H1 (cell line): ENCODE measurements around the gene HEATR1. TPM values are rescaled to one million over a fixed set of nuclear protein-coding genes. Genes with fewer than 3 reads are reported as not detected.

Experiments used
- CTCF ChIA-PET: fragments of 300-600 bp; sonication (Branson Sonifier 250); formaldehyde crosslinking; loops from one replicate; lab custom pipeline; 2021; ENCODE audit not compliant: partially characterized antibody; lab: Charles Lee
- POLR2A ChIA-PET: fragments of 300-600 bp; sonication (Branson Sonifier 250); formaldehyde crosslinking; loops from one replicate; lab custom pipeline; 2021; ENCODE audit warnings: inconsistent platforms; ENCODE audit not compliant: partially characterized antibody; lab: Charles Lee
- DNase-seq, 2 experiments: peaks; one replicate each; pipeline versions ENCODE4 v3.0.0 to v3.0.0-alpha.2; 2010 to 2022; ENCODE audit warnings: low spot score in 2 of 2, low read depth in 1 of 2, mixed read lengths in 1 of 2
- FAIRE-seq: peaks from 2 replicates; lab custom pipeline; 2011; peaks lifted over from hg19 to GRCh38; lab: Jason Lieb, UNC
- H2AFZ ChIP-seq: 2 replicates; pipeline ENCODE4 v1.8.1; 2012; ENCODE audit warnings: low read length, inconsistent platforms
- H2AK5ac ChIP-seq: 2 replicates; pipeline ENCODE4 v1.6.1; 2013; ENCODE audit warnings: low read depth, low read length
- H2BK120ac ChIP-seq: replicated peaks from 2 replicates; pipeline ENCODE3; 2013; ENCODE audit warnings: low read depth, low read length, inconsistent platforms
- H2BK12ac ChIP-seq: 2 replicates; pipeline ENCODE4 v1.6.1; 2013; ENCODE audit warnings: low read depth, low read length
- H2BK15ac ChIP-seq: 2 replicates; pipeline ENCODE4 v1.6.1; 2013; ENCODE audit warnings: low read length
- H2BK20ac ChIP-seq: 2 replicates; pipeline ENCODE4 v1.6.1; 2013; ENCODE audit warnings: low read length
- H2BK5ac ChIP-seq: 2 replicates; pipeline ENCODE4 v1.6.1; 2013; ENCODE audit warnings: low read depth, low read length
- H3K14ac ChIP-seq: 2 replicates; pipeline ENCODE4 v1.6.1; 2013; ENCODE audit warnings: inconsistent platforms; ENCODE audit not compliant: insufficient read length
- H3K18ac ChIP-seq: 2 replicates; pipeline ENCODE4 v1.6.1; 2013; ENCODE audit warnings: low read length; ENCODE audit errors: extremely low read depth
- H3K23ac ChIP-seq: 2 replicates; pipeline ENCODE4 v1.6.1; 2013; ENCODE audit warnings: inconsistent platforms; ENCODE audit not compliant: insufficient read length
- H3K23me2 ChIP-seq: 2 replicates; pipeline ENCODE4 v1.6.1; 2013; ENCODE audit warnings: low read depth, low read length
- H3K27ac ChIP-seq: 2 replicates; pipeline ENCODE4 v1.6.1; 2011; ENCODE audit warnings: low read depth, low read length, inconsistent platforms
- H3K27me3 ChIP-seq, 4 experiments: replicated peaks in 1 of 4; 1 replicate in 1 of 4; 2 replicates in 3 of 4; pipeline versions ENCODE4 v1.6.1 to v1.8.1; 2011 to 2013; ENCODE audit warnings: low read length in 3 of 4, mild to moderate bottlenecking in 3 of 4, inconsistent platforms in 2 of 4, mixed read lengths in 2 of 4, moderate library complexity in 1 of 4; ENCODE audit not compliant: control insufficient read depth in 3 of 4, insufficient read depth in 3 of 4; ENCODE audit errors: extremely low read depth in 1 of 4
- H3K36me3 ChIP-seq, 4 experiments: 2 replicates each; pipeline versions ENCODE4 v1.6.1 to v1.8.1; 2011 to 2013; ENCODE audit warnings: mild to moderate bottlenecking in 4 of 4, low read length in 3 of 4, moderate library complexity in 2 of 4, control low read depth in 1 of 4, inconsistent platforms in 1 of 4; ENCODE audit not compliant: insufficient read depth in 4 of 4, control insufficient read depth in 2 of 4
- H3K4ac ChIP-seq: replicated peaks from 2 replicates; pipeline ENCODE3; 2013; ENCODE audit warnings: low read length, low read depth, mixed read lengths, inconsistent platforms; ENCODE audit not compliant: insufficient read length
- H3K4me1 ChIP-seq, 4 experiments: replicated peaks in 1 of 4; 1 replicate in 1 of 4; 2 replicates in 3 of 4; pipeline versions ENCODE4 v1.6.1 to v1.8.1; 2011 to 2013; ENCODE audit warnings: low read length in 3 of 4, inconsistent platforms in 2 of 4, mixed read lengths in 1 of 4; ENCODE audit not compliant: insufficient read depth in 4 of 4, control insufficient read depth in 3 of 4
- H3K4me2 ChIP-seq, 2 experiments: 2 replicates each; pipeline versions ENCODE4 v1.6.1 to v1.8.1; 2011 to 2013; ENCODE audit warnings: low read depth in 2 of 2, low read length in 2 of 2, control low read depth in 1 of 2, inconsistent platforms in 1 of 2, mild to moderate bottlenecking in 1 of 2; ENCODE audit not compliant: insufficient read depth in 1 of 2
- H3K4me3 ChIP-seq, 4 experiments: fragments of 200-600, 300-600 bp in 1 of 4; sonication (generic), shearing (Covaris generic), sonication (Bioruptor Twin) in 1 of 4; 2 replicates each; pipeline versions ENCODE4 v1.5.1 to v1.8.1; 2011 to 2016; ENCODE audit warnings: low read length in 4 of 4, low read depth in 3 of 4, control low read depth in 2 of 4, inconsistent platforms in 2 of 4, mild to moderate bottlenecking in 2 of 4, mixed read lengths in 1 of 4, moderate library complexity in 1 of 4; ENCODE audit not compliant: insufficient read depth in 2 of 4; ENCODE audit errors: extremely low read depth in 1 of 4
- H3K56ac ChIP-seq: replicated peaks from 2 replicates; pipeline ENCODE3; 2013; ENCODE audit warnings: low read depth, mild to moderate bottlenecking, mixed read lengths, low read length, inconsistent platforms; ENCODE audit not compliant: insufficient read length
- H3K79me1 ChIP-seq: 2 replicates; pipeline ENCODE4 v1.6.1; 2013; ENCODE audit warnings: low read depth, low read length, control low read depth
- H3K79me2 ChIP-seq, 2 experiments: 2 replicates each; pipeline versions ENCODE4 v1.6.1 to v1.8.1; 2012 to 2013; ENCODE audit warnings: low read length in 2 of 2, mild to moderate bottlenecking in 2 of 2, inconsistent platforms in 1 of 2; ENCODE audit not compliant: insufficient read depth in 2 of 2, control insufficient read depth in 1 of 2
- H3K9ac ChIP-seq, 4 experiments: replicated peaks in 1 of 4; 1 replicate in 1 of 4; 2 replicates in 3 of 4; pipeline versions ENCODE4 v1.6.1 to v1.8.1; 2011 to 2013; ENCODE audit warnings: low read depth in 3 of 4, low read length in 3 of 4, control low read depth in 2 of 4, mild to moderate bottlenecking in 2 of 4, moderate library complexity in 2 of 4, inconsistent platforms in 1 of 4; ENCODE audit errors: extremely low read depth in 1 of 4
- H3K9me3 ChIP-seq, 2 experiments: 2 replicates each; pipeline versions ENCODE4 v1.6.1 to v1.8.1; 2012 to 2013; ENCODE audit warnings: mild to moderate bottlenecking in 2 of 2, moderate library complexity in 2 of 2, control low read depth in 1 of 2, inconsistent platforms in 1 of 2, low read depth in 1 of 2, low read length in 1 of 2, mixed read lengths in 1 of 2; ENCODE audit not compliant: insufficient read depth in 2 of 2
- H4K20me1 ChIP-seq, 2 experiments: replicated peaks in 1 of 2; 2 replicates each; pipeline versions ENCODE3 to v1.8.1; 2011 to 2013; ENCODE audit warnings: inconsistent platforms in 2 of 2, low read length in 2 of 2, mild to moderate bottlenecking in 1 of 2; ENCODE audit not compliant: insufficient read depth in 2 of 2, control insufficient read depth in 1 of 2
- H4K5ac ChIP-seq: 2 replicates; pipeline ENCODE4 v1.6.1; 2013; ENCODE audit warnings: low read length, low read depth, mixed read lengths, inconsistent platforms; ENCODE audit not compliant: insufficient read length
- H4K8ac ChIP-seq: 2 replicates; pipeline ENCODE4 v1.8.0; 2013; ENCODE audit warnings: mild to moderate bottlenecking, moderate library complexity, low read length, inconsistent platforms; ENCODE audit not compliant: insufficient read depth; ENCODE audit errors: extremely low read depth
- H4K91ac ChIP-seq: replicated peaks from 2 replicates; pipeline ENCODE3; 2013; ENCODE audit warnings: low read length, mixed read lengths, inconsistent platforms; ENCODE audit not compliant: insufficient read length
- ATF2 ChIP-seq: IDR thresholded peaks from 2 replicates; pipeline ENCODE4 v1.6.1; 2012; ENCODE audit warnings: low read length, inconsistent platforms
- CHD2 ChIP-seq: IDR thresholded peaks from 2 replicates; pipeline ENCODE4 v1.6.1; 2012; ENCODE audit warnings: low read length, improper control_type of control experiment
- HDAC6 ChIP-seq: IDR thresholded peaks from one replicate; pipeline ENCODE4 v1.7.1; 2012; ENCODE audit warnings: low read depth, mild to moderate bottlenecking, inconsistent platforms, low read length, moderate library complexity
- RAD21 ChIP-seq, 2 experiments: IDR thresholded peaks in 1 of 2; conservative IDR thresholded peaks in 1 of 2; 2 replicates each; pipeline ENCODE4 v1.6.1; 2011; ENCODE audit warnings: low read depth in 2 of 2, low read length in 2 of 2, improper control_type of control experiment in 1 of 2, inconsistent platforms in 1 of 2, mild to moderate bottlenecking in 1 of 2, moderate library complexity in 1 of 2
- SP1 ChIP-seq: IDR thresholded peaks from 2 replicates; pipeline ENCODE4 v1.6.1; 2011; ENCODE audit warnings: low read depth, low read length
- TAF1 ChIP-seq: IDR thresholded peaks from 2 replicates; pipeline ENCODE4 v1.6.1; 2011; ENCODE audit warnings: mild to moderate bottlenecking, low read depth, low read length
- WGBS, 2 experiments: shearing (Covaris generic) in 1 of 2; methylation state at CpG; one replicate each; pipeline versions ENCODE4 v1.1.6 to v1.1.7; 2013 to 2015; ENCODE audit warnings: low lambda C conversion rate in 2 of 2, mixed read lengths in 2 of 2, inconsistent platforms in 1 of 2, low coverage in 1 of 2, missing lambda C conversion rate in 1 of 2; ENCODE audit not compliant: insufficient replicate concordance in 2 of 2, insufficient coverage in 1 of 2, insufficient read length in 1 of 2; ENCODE audit errors: extremely low coverage in 1 of 2, missing lambda C conversion rate in 1 of 2; 5-methylcytosine and 5-hydroxymethylcytosine counted together
- polyA plus RNA-seq, 7 experiments: library from polyadenylated mRNA; depleted of rRNA in 3 of 7; stranded (reverse) in 5 of 7; unstranded in 2 of 7; fragments of >200 nt in 5 of 7; fragments of 200-250 nt in 2 of 7; gene quantifications; 1 replicate in 5 of 7; 2 replicates in 1 of 7; 4 replicates in 1 of 7; pipeline versions ENCODE4 v1.2.1 to v1.2.3, GENCODE V29; 2011 to 2013; ENCODE audit warnings: missing spikeins in 2 of 7, mixed read lengths in 2 of 7
- total RNA-seq: library from RNA; stranded (reverse); fragmentation: NEBNext Ultra II Directional; extraction: Animal tissue kit (Norgen Biotek cat#: 25700); gene quantifications from 2 replicates; pipeline ENCODE4 v1.2.1, GENCODE V29; 2021

The HEATR1 gene
- total and polyA plus RNA-seq, 2 of the 8 experiments (the other 6 are each of a cell fraction or from before 2014, with no cell fraction given) = 13.0 to 95.8 TPM

GRCh38 chr1:236642763-236643162, 38.4 kb upstream of the HEATR1 start:
- DNase-seq = no peak
- TF ChIP-seq RAD21 (IDR thresholded peaks at IDR 0.05 in 1 of 2, conservative IDR thresholded peaks at IDR 0.05 in 1 of 2; ENCODE audit: low read depth in 2 of 2, low read length in 2 of 2) (no peak), CHD2 (no peak), ATF2 (no peak), SP1 (no peak), TAF1 (no peak), HDAC6 (no peak)
- no peak overlapping the region for H2AK5ac ChIP-seq
- H3K27ac ChIP-seq = no peak overlapping the region
- no peaks in the 10 kb centered on the region for H3K4me1 ChIP-seq
- H3K27me3 ChIP-seq = peaks cover 0 to 1% (median 0%) of the 10 kb centered on the region in 4 experiments; a peak in 1 of 7 replicates
- H2BK20ac ChIP-seq = no peak overlapping the region
- no peak overlapping the region for H3K23ac ChIP-seq
- H3K14ac ChIP-seq = no peak overlapping the region
- H3K79me2 ChIP-seq = no peaks in the 10 kb centered on the region
- H4K20me1 ChIP-seq = no peaks in the 10 kb centered on the region
- no peak for FAIRE-seq
- no peak overlapping the region for H3K9ac ChIP-seq
- H2AFZ ChIP-seq = no peak overlapping the region
- no peak overlapping the region for H2BK12ac ChIP-seq
- no peaks in the 10 kb centered on the region for H3K36me3 ChIP-seq
- no peak overlapping the region for H4K91ac ChIP-seq
- H3K4ac ChIP-seq = no peak overlapping the region
- WGBS, 2 experiments = 93% methylated on average over 4 of the region's 4 CpGs; no CpG with 5 or more reads in 1 of the 2 experiments
- H3K23me2 ChIP-seq = no peaks in the 10 kb centered on the region
- no peak overlapping the region for H3K4me2 ChIP-seq
- H2BK120ac ChIP-seq = no peak overlapping the region
- no peak overlapping the region for H4K5ac ChIP-seq
- H2BK15ac ChIP-seq = no peak overlapping the region
- no peak overlapping the region for H3K56ac ChIP-seq
- H2BK5ac ChIP-seq = no peak overlapping the region
- H4K8ac ChIP-seq = no peak overlapping the region
- H3K4me3 ChIP-seq = no peak overlapping the region
- no peak overlapping the region for H3K18ac ChIP-seq
- no peaks in the 10 kb centered on the region for H3K9me3 ChIP-seq
- ChIA-PET POLR2A (no interaction called here), CTCF (interaction anchor here (0.6 kb wide), 3 partner anchors 15 to 1294 kb away, joined by 3 to 4 read pairs (median 3); no protein-coding TSS in a partner anchor)
- no peaks in the 10 kb centered on the region for H3K79me1 ChIP-seq
